GM21737 (cell line): ENCODE results near the gene IL31RA.

Experiments
- ATAC-seq: cut with Tn5 transposase; IDR thresholded peaks from one replicate; pipeline ENCODE4 v1.9.1; 2021; ENCODE audit warnings: mild to moderate bottlenecking, moderate library complexity; ENCODE audit not compliant: unreplicated experiment

The IL31RA gene

DNA sequence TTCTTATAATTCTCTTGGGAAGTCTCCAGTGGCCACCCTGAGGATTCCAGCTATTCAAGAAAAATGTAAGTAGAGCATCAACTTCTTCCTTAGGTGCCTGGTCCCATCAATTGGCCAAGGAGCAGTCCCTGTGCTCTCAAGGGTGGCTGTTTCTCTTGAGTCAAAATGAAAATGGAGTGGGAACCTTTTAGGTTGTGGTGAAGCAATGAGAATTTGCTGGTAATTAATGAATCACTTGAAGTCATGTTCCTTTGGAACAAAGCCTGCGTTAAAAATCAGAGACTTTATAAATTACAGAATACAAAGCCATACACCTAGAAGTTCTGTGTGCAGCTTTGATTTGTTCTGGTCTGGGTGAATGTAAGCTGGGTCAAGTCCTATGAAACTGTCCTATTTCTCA lies 48.9 kb downstream of the IL31RA start:
- ATAC-seq = no peak

DNA sequence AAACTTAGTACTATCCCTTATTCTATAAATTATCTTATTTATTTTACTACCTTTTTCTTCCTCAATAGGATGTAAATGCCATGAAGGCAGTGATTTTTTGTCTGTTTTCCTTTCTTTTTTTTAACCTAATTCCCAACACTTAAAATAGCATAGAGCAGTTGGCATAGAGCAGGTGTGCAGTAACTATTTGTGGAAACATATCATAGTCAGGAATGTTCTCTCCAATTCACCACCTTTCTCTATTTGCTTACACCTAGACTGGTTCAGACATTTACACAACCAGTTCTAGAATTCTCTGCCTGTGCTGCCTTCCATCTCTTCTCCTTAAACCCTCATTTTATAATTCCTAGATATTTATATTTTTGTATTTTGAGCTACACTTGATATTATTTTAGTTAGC lies 49.6 kb downstream of the IL31RA start:
- no peak for ATAC-seq

DNA sequence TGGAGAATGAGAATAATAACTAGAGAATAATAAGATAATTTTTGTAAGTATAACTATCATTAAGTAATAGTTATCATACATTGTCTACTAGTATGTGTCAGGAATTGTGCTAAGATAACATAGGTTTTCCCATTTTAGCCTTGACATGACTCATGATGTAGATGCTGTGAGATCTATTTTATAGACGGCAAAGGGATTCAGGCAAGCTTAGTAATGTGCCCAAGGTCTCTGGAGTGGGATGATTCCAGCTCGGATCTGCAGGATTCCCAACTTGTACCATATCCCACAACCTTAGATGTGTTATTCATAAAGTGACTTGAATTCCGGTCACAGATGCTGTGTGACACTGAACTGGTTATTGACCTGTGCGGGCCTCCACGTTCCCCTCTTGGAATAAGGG lies 51.5 kb downstream of the IL31RA start:
- no peak for ATAC-seq

DNA sequence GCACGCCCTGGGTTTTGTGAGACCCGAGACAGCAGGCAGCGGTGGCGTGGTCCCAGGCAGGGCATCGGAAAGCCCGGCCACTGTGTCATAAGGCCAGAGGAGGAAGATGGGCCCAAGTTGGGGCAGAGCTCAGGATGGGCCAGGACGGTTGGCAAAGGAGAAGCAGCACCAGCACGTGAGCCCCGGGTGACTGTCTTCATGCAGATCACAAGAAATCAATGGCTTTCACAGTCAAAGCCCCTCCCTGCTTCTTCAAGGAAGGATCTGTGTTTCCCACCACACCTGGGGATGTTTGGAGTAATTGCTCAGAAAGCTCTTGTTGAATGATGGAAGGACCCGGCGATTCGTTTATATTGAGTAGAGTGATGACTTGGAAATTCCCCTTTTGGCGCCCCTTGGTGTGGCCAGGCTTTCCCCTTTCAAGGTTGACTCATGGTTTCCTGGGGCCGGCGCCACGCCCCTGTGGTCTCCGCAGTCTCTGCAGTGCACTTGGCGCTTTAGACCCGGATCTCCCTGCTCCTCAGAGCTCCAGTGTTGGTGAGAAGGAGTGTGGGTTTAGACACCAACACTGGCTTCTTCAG lies 52.1 kb downstream of the IL31RA start:
- peak; percentile 91 for ATAC-seq

DNA sequence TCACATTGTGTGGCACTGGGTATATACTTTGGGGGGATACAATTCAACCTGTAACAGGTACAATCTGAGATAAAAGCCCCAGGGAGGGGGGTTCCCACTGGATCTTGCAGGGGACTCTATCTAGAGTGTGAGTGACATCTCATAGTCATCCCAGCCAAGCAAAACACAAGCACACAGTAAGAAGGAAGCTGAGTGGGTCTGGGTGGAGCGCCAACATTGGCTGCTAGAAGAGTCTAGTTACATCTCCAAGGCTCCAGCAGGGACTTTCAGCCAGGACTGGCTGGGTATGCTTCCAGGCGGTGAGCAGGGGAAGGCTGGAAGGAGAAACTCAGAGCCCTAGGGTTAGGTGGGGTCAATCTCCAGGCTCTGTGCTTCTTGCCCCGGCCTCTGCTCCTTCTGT lies 53.0 kb downstream of the IL31RA start:
- ATAC-seq = no peak

DNA sequence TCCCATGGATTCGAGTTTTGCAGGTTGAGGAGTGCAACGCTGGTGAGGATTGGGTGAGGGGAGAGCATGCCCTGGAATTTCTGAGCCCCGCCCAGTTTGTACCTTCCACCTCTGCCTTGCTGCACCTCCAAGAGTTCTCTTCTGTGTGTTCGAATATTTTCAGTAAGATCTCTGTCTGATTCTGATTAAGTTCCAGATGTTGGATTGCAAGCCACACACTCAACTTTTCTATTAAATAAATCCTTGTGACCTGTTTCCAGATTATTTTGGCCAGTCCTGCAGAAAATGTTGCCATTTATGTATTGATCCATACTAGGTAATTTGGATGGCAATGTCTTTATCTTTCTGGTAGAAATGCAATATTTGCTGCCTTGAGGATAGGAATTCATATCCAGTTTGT lies 54.1 kb downstream of the IL31RA start:
- no peak for ATAC-seq

DNA sequence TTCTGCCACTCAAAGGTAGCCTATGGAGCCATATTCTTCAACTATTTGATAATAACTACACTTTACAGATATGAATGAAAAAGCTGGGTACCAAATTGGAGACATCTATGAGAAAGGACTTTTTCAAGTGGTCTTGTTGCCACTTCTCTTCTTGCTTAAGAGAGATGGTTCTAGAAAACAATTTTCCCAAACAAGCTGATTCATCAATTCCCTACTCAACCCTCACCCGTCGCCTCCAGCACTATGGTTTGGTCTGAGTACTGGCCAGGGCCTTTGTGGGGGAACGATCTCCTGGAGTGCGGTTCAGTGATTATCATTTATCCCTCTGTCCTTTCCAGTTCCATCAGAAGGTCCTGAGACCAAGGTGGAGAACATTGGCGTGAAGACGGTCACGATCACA lies 56.8 kb downstream of the IL31RA start:
- ATAC-seq = no peak

DNA sequence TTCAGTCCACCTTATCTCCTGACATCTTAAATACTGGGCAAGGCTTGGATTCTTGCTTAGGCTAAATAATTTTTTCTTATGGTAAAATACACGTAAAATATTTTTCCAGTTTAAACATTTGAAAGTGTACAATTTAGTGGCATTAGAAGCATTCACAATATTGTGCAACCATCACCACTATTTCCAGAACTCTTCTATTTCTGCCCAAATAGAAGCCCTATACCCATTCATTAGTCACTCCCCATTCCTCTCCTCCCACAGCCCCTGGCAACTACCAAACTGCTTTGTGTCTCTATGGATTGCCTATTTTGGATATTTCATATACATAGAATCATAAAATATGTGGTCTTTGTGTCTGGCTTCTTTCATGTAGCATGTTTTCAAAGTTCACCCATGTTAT lies 57.6 kb downstream of the IL31RA start:
- ATAC-seq = no peak

DNA sequence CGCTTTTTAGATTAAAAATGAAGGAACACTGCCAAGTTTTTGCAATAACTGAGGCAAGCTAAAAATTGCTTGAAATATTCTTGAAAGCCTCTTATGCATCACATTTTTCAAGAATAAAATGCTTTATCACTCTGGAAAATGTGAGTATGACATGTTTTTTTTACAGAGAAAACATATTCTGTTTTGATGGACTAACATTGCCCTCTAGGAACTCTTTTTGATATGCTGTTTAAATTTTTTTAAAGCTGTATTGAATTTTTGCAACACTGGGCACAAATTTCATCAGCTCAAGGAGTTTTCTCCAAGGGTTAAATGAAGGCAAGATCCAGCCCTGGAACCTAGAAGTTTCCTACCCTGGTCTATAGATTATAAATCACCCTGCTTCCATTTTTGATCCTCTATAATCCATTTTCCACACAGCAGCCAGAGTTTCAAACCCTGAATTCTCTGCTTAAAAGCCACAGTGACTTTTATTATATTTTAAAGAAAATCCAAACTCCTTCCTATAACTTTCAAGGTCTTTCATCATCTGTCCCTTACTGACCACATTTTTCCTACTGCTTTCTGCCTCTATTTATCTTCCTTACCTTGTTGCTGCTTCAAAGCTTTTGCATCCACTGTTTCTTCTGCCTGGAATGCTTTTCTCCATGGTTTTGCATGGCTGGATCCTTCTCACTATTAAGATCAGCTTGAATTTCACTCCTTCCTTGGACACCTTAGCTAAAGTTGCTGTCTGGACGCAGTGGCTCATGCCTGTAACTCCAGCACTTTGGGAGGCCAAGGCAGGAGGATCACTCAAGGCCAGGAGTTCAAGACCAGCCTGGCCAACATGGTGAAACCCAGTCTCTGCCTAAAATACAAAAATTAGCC lies 60.9 kb downstream of the IL31RA start:
- ATAC-seq = no peak

DNA sequence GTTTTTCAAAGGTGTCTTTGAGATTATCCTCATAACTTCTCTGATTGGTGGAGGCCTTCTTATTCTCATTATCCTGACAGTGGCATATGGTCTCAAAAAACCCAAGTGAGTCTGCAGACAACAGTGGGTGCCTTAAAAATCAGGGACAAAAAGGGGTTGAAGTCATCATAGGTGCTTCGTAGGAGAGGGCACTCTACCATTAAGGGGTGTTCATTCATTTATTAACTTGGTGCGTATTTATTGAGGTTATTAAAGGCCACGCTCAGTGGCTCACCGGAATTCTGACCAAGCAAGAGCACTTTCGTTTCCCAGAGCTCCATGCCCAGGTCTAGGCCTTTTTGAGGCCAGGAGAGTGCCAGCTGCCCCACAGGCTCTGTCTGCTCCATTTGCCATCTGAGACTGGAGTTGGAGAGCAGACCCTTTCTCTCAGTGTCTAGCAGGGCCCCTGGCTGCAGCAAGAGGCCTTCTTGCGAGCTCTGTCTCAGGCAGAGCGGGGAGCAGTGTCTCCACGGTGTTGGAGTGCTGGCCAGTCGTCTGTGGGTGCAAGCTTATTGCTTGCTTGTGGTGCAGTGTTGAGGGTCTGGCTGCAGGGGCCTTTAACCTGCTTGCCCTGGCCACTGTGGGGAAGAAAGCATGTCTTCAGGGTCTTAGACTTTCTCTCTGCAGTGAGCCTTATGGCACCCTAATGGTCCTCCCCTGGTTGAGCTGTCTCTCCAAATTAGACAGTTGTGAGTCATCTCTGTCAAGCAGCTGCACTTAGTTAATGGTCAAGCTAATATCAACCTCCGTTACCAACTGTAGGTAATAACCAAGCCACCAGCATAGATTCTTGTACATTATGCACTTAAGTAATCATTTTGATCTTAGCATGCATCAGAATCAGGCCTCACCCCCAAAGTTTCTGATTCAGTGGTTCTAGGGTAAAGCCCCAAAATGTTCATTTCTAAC lies 62.6 kb downstream of the IL31RA start:
- ATAC-seq = peak; percentile 93

DNA sequence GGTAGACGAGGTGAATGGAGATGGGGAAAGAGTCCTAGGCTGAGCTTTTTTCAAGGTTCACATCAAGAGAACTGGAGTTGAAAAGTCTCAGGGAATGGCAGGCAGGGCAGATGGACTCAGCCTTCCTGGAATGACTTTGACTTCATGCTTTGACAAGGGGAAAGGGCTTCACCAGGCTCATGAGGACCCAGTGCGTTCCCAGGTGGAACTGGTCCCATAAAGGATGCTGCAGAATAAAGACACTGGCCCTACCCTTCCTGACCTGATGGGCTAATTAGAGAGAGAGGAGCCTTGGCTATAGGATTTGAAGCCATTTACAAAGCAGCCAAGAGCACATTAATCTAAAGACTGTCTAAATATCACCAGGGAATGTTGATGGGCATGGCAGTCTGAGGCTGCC lies 63.8 kb downstream of the IL31RA start:
- no peak for ATAC-seq

DNA sequence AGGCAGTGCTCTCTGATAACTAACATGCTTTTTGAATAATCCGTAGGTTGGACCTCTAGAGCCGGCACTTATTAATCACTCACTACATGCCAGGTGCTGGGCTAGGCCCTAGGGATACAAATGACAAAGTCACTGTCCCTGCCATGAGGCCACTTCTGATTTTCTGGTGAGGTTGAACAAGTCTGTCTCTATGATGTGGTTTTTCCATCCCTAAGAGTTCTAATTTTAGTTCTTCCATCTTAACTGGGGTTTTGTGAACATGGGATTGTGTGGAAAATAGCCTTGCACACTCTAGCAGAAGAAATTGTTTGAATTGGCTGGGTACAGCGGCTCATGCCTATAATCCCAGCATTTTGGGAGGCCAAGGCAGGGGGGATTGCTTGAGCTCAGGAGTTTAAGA lies 64.6 kb downstream of the IL31RA start:
- no peak for ATAC-seq

DNA sequence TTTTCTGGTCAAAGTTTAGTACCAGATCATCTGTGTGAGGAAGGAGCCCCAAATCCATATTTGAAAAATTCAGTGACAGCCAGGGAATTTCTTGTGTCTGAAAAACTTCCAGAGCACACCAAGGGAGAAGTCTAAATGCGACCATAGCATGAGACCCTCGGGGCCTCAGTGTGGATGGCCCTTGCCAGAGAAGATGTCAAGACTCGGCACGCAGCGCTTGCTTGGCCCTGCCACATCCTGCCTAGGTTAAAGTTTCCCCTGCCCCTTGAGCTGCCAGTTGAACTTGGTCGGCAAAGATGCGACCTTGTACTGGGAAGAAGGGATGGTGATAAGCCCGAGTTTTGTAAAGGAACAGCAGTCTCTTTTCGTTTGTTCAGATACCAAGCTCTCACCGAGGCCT lies 65.8 kb downstream of the IL31RA start:
- no peak for ATAC-seq

DNA sequence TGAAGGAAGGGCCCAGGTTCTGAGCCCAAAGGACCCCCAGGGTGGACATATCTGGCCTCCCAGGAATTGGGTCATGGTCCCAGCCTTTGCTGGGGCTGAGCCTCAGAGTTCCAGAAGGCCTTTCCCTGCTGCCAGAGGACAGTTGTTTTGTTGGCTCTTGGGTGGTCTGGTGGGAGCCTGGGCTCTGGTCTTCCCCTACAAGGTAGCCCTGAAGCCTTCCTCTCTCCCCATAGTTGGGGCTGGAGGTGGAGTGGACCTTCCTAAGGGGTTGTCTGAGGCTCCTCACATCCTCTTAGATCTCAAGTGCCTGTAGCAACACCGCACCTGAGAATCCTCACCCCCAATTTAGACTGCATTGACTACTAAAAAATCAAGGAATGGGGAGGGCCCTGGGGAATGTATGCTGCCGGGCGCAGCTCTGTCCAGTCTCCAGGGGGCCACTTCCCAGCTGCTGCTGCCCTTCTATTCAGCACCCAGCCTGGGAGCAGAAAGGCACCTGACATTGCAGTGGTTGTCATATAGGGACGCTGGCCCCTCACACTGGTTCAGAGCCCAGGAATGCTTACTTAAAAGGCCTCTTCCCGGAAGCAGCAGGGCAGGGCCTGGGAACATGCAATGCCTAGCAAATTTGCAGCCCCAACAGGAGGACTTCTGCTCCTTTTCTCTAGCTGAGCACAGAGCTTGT lies 66.4 kb downstream of the IL31RA start:
- no peak for ATAC-seq

DNA sequence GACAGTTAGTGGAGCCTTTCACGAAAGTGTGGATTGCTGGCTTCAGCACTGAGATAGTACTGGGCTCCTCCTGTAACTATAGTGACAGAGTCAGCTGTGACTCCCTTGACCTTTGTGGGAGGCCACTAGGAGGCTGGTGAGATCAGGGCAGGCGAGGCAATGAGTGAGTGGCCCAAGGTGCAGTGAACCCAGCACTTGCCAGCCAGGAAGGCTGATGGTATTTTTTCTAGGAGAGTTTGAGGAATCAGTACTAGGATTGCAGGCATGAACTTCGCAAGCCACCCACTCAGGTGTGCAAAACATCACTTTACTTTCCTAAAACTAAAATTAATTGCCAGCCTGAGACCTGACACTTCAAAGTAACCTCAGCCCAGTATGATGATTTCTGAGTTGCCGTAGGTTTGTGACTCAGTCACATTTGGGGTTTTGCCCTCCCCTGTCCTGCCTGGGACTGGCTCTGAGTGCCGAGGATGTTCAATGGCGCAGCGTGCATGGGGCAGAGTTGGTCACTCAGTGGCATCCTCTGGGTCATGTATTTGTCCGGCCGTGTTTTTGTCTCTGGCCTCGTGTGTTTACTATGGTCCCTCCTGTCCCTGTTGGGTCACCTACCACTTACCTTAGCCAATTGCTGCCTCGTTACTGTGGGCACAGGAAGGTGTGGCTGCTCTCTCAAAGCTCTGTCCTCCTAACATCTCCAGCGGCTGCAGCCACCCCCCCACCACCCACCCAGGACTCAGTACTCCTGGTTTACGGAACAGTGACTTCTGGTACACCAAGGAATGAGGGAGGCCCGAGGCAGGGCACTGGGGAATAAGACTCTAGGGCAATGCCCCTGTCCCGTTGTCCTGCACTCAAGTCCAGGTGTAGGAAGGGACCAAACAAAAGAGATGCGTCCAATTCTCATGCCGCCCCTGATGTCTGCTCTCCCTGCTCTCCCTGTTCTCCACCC lies 67.2 kb downstream of the IL31RA start:
- no peak for ATAC-seq

DNA sequence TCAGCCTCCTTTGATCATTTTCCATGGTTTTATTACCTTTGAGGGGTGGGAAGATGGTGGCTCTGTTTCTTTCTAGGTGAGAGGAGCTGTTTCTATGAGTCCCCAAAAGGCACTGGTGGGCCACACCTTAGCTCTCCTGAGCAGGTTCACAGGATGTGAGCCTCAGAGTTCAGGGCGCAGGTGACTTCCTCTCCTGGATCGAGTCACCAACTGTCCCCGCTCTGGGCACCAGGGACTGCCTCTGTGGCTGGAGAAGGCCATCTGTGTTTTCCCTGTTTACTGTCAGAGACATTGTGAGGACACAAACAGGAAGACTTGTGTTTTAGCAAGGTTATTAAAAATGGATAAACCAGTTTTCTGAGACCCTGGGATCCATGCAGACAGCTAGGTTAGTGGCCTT lies 68.5 kb downstream of the IL31RA start:
- ATAC-seq = no peak

DNA sequence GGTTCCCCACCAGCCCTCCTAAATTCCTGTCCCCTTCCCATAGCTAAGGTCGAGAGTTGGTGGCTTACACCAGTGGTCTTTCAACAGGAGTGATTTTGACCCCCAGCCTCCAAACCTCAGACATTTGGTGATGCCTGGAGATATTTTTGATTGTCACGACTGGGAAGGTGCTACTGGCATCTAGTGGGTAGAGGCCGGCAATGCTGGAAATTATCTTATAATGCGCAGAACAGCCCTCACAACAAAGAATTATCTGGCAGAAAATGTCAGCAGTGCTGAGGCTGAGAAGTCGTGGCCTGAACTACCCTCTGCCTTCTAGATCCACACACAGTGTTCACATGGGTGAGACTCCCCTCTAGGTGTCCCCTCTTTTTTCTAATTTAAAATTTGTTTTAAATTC lies 69.6 kb downstream of the IL31RA start:
- no peak for ATAC-seq

DNA sequence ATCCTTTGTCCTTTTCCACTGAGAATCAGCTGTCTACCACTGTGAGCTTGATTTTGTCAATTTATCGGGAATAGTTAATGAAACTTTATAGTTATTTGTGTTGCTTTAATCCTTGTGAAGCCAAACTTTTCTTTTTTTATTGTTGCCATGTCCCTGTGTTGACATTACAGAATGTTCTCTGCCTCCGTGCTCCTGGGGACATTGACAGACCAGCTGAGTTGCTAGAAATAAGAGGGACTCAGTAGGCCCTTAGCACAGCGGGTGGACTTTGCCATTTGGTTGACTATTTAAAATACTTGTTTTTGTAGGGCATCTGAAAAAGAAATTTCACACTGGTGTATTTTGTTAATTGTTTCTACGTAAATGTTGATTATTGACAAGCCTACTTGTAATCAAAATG lies 70.5 kb downstream of the IL31RA start:
- no peak for ATAC-seq

DNA sequence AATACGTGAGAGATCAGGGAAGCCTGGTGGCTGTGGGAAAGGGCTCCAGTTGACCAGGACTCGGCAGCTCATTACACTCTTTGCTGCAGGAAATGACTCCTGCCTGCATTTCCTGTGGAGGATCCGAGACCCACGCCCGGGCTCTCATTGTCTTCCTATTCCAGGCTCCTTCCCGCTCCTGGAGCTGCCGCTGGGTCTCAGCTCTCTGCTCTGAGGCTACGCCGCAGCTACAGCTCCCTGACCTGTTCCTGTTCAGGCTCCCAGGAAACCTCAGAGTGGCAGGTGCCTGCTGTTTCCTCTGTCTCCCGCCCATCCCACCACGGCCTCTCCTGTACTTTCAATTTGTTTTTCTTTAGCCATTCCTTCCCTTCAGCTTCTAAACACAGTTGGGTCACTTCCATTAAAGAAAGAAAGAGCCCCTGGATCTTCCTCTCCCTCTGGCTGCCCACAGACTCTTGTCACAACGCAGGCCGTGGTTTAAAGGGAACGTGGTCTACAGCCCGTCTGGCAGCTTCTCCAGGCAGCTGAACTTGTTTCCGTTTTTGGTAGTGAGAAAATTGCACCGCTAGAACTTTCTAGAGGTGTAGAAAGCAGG lies 72.1 kb downstream of the IL31RA start:
- ATAC-seq = no peak
